SK-N-MC (cell line): Measurements from ENCODE around the gene LTK.

Experiments
- EZH2 ChIP-seq: fragments of 200-600 bp; sonication (generic); IDR thresholded peaks from one replicate; pipeline ENCODE4 v1.6.1; 2017; ENCODE audit warnings: antibody characterized with exemption
- FOXP2 ChIP-seq: optimal IDR thresholded peaks from 2 replicates; pipeline ENCODE3; 2011; ENCODE audit warnings: mild to moderate bottlenecking, moderate library complexity; ENCODE audit not compliant: insufficient read depth; ENCODE audit errors: extremely low read length, control extremely low read depth
- POLR2AphosphoS5 ChIP-seq: IDR thresholded peaks from 2 replicates; pipeline ENCODE4 v1.6.1; 2012; ENCODE audit warnings: mild to moderate bottlenecking, low read depth, low read length, borderline replicate concordance

DNA sequence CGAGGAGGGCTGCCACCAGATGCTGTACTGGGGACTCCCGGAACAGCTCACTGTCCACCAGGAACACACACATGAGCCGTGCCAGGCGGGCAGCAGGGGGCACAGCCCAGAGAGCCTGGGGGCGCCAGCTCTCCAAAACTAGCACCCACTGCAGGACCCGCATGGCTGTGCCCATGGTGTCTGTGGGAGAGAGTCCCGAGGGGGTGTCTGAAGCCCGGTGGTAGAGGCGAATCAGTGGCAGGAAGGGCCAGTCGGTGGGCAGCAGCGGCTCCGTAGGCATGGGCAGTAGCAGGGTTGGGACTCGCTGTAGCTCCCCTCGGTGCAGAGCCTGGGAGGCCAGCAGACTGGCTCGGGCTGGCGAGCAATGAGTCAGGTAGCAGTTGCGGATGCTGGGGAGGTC lies 7.0 kb upstream of the LTK start:
- TF ChIP-seq EZH2, result no peak
- TF ChIP-seq POLR2AphosphoS5, result no peak
- TF ChIP-seq FOXP2, result no peak
